ENCODE results near the gene PDE4D. TPM values are rescaled to one million over a fixed set of nuclear protein-coding genes. Genes with fewer than 3 reads are reported as not detected.

Gene PDE4D
- total and polyA plus RNA-seq, 2 of the 4 experiments (the other 2 are of a cell fraction) = 1.4 to 7.9 TPM

GRCh38 chr5:59521476-59521875 lies 372.1 kb downstream of the PDE4D start:
- Histone ChIP-seq H2AK9ac (replicated peaks; ENCODE audit: low read depth, low read length, poor library complexity) (no peak overlapping the region), H3K23ac (ENCODE audit: low read depth, low read length) (no peak overlapping the region), H3K4me1 (ENCODE audit: control insufficient read depth, insufficient read depth, low read length) (no peaks in the 10 kb centered on the region), H3K14ac (replicated peaks; ENCODE audit: low read depth, low read length) (no peak overlapping the region), H3K9me3 (ENCODE audit: control insufficient read depth, insufficient read depth, low read length) (no peaks in the 10 kb centered on the region), H2AFZ (replicated peaks; ENCODE audit: low read length, poor library complexity) (no peak overlapping the region), H3K56ac (ENCODE audit: extremely low read depth, insufficient read depth, low read length) (no peak overlapping the region), H4K91ac (ENCODE audit: insufficient read depth, low read depth, low read length) (no peak overlapping the region), H2AK5ac (ENCODE audit: low read depth, low read length) (no peak overlapping the region), H2BK120ac (ENCODE audit: low read depth, low read length) (no peak overlapping the region), H3K4ac (ENCODE audit: low read depth, low read length) (no peak overlapping the region), H4K8ac (ENCODE audit: low read depth in 2 of 2, low read length in 2 of 2) (no peak overlapping the region), H3K18ac (ENCODE audit: low read depth, low read length) (no peak overlapping the region), H3K4me2 (ENCODE audit: low read depth, low read length) (no peak overlapping the region), H2BK20ac (ENCODE audit: low read depth, low read length) (no peak overlapping the region), H2BK15ac (ENCODE audit: low read depth, low read length) (no peak overlapping the region), H3K36me3 (ENCODE audit: control insufficient read depth, insufficient read depth, low read length) (no peaks in the 10 kb centered on the region), H3K4me3 (ENCODE audit: insufficient read depth, low read depth, low read length) (no peak overlapping the region), H3K9me1 (ENCODE audit: insufficient read depth, low read length) (peaks cover 4% of the 10 kb centered on the region), H3K27me3 (ENCODE audit: control insufficient read depth, insufficient read depth, low read length) (no peaks in the 10 kb centered on the region), H4K5ac (ENCODE audit: low read depth, low read length) (no peak overlapping the region), H4K20me1 (ENCODE audit: insufficient read depth, low read length) (no peaks in the 10 kb centered on the region), H2BK5ac (ENCODE audit: low read depth, low read length, poor library complexity, severe bottlenecking) (no peak overlapping the region), H3K79me1 (ENCODE audit: low read depth in 1 of 2, low read length in 2 of 2) (no peaks in the 10 kb centered on the region), H3K9ac (ENCODE audit: low read depth, low read length) (no peak overlapping the region), H3K27ac (ENCODE audit: insufficient read depth, low read length) (no peak overlapping the region)
- intact Hi-C loops (cut with micrococcal nuclease) (no loop called here), in situ Hi-C loops (cut with MboI; ENCODE audit: low sequenced_read_pairs) (loop anchor here (25.0 kb wide), 2 partner anchors 141 to 266 kb away; no protein-coding TSS in a partner anchor), dilution Hi-C loops (cut with HindIII; ENCODE audit: low sequenced_read_pairs, unreplicated experiment) (no loop called here)
- ATAC-seq (ENCODE audit: low read depth) = no peak
- POLR2A ChIA-PET (ENCODE audit: unreplicated experiment) = no interaction called here
- CTCF ChIA-PET = no interaction called here
- BruUV-seq (replicated peaks) = no TSS peak
- TF ChIP-seq SMC3 (IDR thresholded peaks at IDR 0.05; ENCODE audit: low read depth, low read length) (no peak), CHD1 (IDR thresholded peaks at IDR 0.05; ENCODE audit: low read depth, low read length) (no peak), MXI1 (IDR thresholded peaks at IDR 0.05; ENCODE audit: borderline replicate concordance, low read depth, low read length) (no peak), CEBPB (IDR thresholded peaks at IDR 0.05; ENCODE audit: low read depth, low read length) (no peak), NFE2L2 (IDR thresholded peaks at IDR 0.05; ENCODE audit: low read depth, low read length) (no peak), MAFK (IDR thresholded peaks at IDR 0.05; ENCODE audit: low read depth, low read length) (no peak), ELK1 (IDR thresholded peaks at IDR 0.05; ENCODE audit: borderline replicate concordance, low read depth, low read length) (no peak), CTCF (conservative IDR thresholded peaks at IDR 0.05; ENCODE audit: low read depth, low read length) (no peak), BHLHE40 (IDR thresholded peaks at IDR 0.05; ENCODE audit: low read depth, low read length) (no peak)
- DNase-seq = no peak

All from IMR-90 (cell line).